ENCODE results near the gene FLCN.

FLCN gene

GRCh38 chr17:17169396-17169795 lies 67.6 kb downstream of the FLCN start:
- ATAC-seq (ENCODE audit: insufficient read depth, low read depth): no peak
- Histone ChIP-seq H3K79me2 (ENCODE audit: insufficient read depth, low read length) (no peaks in the 10 kb centered on the region), H3K36me3 (ENCODE audit: insufficient read depth, low read length) (peaks cover 90% of the 10 kb centered on the region), H4K20me1 (ENCODE audit: insufficient read depth, low read length) (peaks cover 19% of the 10 kb centered on the region), H3K9ac (ENCODE audit: low read depth, low read length) (no peak overlapping the region), H3K27ac (ENCODE audit: low read length) (no peak overlapping the region), H3K4me3 (ENCODE audit: low read depth in 1 of 2, low read length in 2 of 2) (no peak overlapping the region), H3K9me3 (ENCODE audit: insufficient read depth, low read length, severe bottlenecking) (no peaks in the 10 kb centered on the region), H3K4me2 (ENCODE audit: insufficient read depth, low read length) (no peak overlapping the region), H3K4me1 (ENCODE audit: insufficient read depth, low read length) (no peaks in the 10 kb centered on the region), H3K27me3 (ENCODE audit: insufficient read depth, low read length, poor library complexity) (no peaks in the 10 kb centered on the region), H2AFZ (ENCODE audit: low read depth, low read length) (no peak overlapping the region)
- no peak for TF ChIP-seq CTCF (IDR thresholded peaks at IDR 0.05; ENCODE audit: borderline replicate concordance, extremely low read depth, low read length, poor library complexity, severe bottlenecking)
- TF ChIP-seq EZH2 (IDR thresholded peaks at IDR 0.05; ENCODE audit: borderline replicate concordance, low read depth, low read length, severe bottlenecking): no peak
- no peak for DNase-seq

GRCh38 chr17:17168401-17168800 lies 68.6 kb downstream of the FLCN start:
- Histone ChIP-seq H3K79me2 (ENCODE audit: insufficient read depth, low read length) (no peaks in the 10 kb centered on the region), H4K20me1 (ENCODE audit: insufficient read depth, low read length) (peaks cover 19% of the 10 kb centered on the region), H3K4me3 (ENCODE audit: low read depth in 1 of 2, low read length in 2 of 2) (no peak overlapping the region), H2AFZ (ENCODE audit: low read depth, low read length) (no peak overlapping the region), H3K27me3 (ENCODE audit: insufficient read depth, low read length, poor library complexity) (no peaks in the 10 kb centered on the region), H3K9ac (ENCODE audit: low read depth, low read length) (no peak overlapping the region), H3K27ac (ENCODE audit: low read length) (no peak overlapping the region), H3K4me2 (ENCODE audit: insufficient read depth, low read length) (no peak overlapping the region), H3K36me3 (ENCODE audit: insufficient read depth, low read length) (peaks cover 89% of the 10 kb centered on the region), H3K9me3 (ENCODE audit: insufficient read depth, low read length, severe bottlenecking) (no peaks in the 10 kb centered on the region), H3K4me1 (ENCODE audit: insufficient read depth, low read length) (no peaks in the 10 kb centered on the region)
- TF ChIP-seq EZH2 (IDR thresholded peaks at IDR 0.05; ENCODE audit: borderline replicate concordance, low read depth, low read length, severe bottlenecking) (no peak), CTCF (IDR thresholded peaks at IDR 0.05; ENCODE audit: borderline replicate concordance, extremely low read depth, low read length, poor library complexity, severe bottlenecking) (no peak)
- DNase-seq: no peak
- no peak for ATAC-seq (ENCODE audit: insufficient read depth, low read depth)

- H3K4me2 ChIP-seq (ENCODE audit: insufficient read depth, low read length): no peak overlapping the region
These were observed 69.0 kb downstream of the FLCN start for GRCh38 chr17:17167986-17168385.

More at GRCh38 chr17:17167986-17168385, 69.0 kb downstream of the FLCN start:
- Histone ChIP-seq H3K4me1 (ENCODE audit: insufficient read depth, low read length) (no peaks in the 10 kb centered on the region), H3K27ac (ENCODE audit: low read length) (no peak overlapping the region), H2AFZ (ENCODE audit: low read depth, low read length) (no peak overlapping the region), H3K4me3 (ENCODE audit: low read depth in 1 of 2, low read length in 2 of 2) (no peak overlapping the region), H3K27me3 (ENCODE audit: insufficient read depth, low read length, poor library complexity) (no peaks in the 10 kb centered on the region), H4K20me1 (ENCODE audit: insufficient read depth, low read length) (peaks cover 19% of the 10 kb centered on the region), H3K36me3 (ENCODE audit: insufficient read depth, low read length) (peaks cover 89% of the 10 kb centered on the region), H3K79me2 (ENCODE audit: insufficient read depth, low read length) (no peaks in the 10 kb centered on the region), H3K9me3 (ENCODE audit: insufficient read depth, low read length, severe bottlenecking) (no peaks in the 10 kb centered on the region), H3K9ac (ENCODE audit: low read depth, low read length) (no peak overlapping the region)
- TF ChIP-seq CTCF (IDR thresholded peaks at IDR 0.05; ENCODE audit: borderline replicate concordance, extremely low read depth, low read length, poor library complexity, severe bottlenecking): no peak
- TF ChIP-seq EZH2 (IDR thresholded peaks at IDR 0.05; ENCODE audit: borderline replicate concordance, low read depth, low read length, severe bottlenecking): no peak
- no peak for ATAC-seq (ENCODE audit: insufficient read depth, low read depth)
- DNase-seq: no peak

All from DND-41 (cell line).